ENCODE data around the gene TSC1. TPM values are rescaled to one million over a fixed set of nuclear protein-coding genes. Genes with fewer than 3 reads are reported as not detected.
A peak's percentile ranks its signal among the peaks of the same experiment; 100 is the strongest.

The TSC1 gene
- total RNA-seq, 4 donors from 2014 or later: 36.4 to 155 (median 46.6) TPM

DNA sequence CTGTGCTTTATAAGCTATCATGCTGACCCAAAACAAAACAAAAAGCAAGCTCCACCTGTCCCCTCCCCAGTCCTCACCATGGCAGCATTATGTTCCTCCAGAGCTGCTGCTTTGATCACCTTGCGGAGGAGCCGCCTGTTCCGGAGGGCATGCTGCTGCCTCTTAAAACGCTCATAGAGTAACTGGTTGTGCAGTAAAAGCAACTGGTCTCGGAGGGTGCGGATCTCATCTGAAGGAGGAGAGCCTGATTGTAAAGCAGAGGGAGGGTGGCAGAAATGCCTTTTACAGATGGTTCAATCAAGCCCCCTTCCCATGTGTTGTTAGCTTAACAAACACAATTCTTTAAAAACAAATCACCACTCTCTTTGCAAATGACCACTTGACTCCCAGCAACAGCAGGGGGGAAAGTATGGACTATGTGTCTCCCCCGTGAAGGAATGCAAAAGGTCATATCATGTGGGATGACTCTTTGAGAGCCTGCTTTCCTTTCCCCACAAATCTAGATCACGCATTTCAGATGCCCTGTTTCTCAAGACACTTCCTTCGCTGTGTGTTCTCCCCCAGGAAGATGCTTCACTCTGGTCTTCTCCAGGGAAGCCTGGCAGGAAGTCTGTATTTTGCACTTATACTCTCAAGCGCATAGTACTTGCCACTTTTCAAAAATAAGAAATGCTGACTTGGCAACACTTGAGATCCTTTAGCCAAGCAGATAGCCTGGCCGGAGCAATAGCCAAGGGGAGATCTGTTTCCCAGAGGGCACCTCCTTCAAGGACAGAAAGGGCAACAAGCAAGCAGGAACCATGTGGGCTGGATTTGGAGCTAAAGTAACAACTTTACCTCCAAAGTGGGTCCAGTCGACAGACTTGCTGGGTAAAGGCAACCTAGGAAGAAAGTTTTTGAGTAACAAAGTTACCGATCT lies 40.6 kb downstream of the TSC1 start:
- TF ChIP-seq, protein P1, sequence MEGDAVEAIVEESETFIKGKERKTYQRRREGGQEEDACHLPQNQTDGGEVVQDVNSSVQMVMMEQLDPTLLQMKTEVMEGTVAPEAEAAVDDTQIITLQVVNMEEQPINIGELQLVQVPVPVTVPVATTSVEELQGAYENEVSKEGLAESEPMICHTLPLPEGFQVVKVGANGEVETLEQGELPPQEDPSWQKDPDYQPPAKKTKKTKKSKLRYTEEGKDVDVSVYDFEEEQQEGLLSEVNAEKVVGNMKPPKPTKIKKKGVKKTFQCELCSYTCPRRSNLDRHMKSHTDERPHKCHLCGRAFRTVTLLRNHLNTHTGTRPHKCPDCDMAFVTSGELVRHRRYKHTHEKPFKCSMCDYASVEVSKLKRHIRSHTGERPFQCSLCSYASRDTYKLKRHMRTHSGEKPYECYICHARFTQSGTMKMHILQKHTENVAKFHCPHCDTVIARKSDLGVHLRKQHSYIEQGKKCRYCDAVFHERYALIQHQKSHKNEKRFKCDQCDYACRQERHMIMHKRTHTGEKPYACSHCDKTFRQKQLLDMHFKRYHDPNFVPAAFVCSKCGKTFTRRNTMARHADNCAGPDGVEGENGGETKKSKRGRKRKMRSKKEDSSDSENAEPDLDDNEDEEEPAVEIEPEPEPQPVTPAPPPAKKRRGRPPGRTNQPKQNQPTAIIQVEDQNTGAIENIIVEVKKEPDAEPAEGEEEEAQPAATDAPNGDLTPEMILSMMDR (IDR thresholded peaks at IDR 0.05): no peak
- no peak for TF ChIP-seq POLR2AphosphoS5 (IDR thresholded peaks at IDR 0.05)
- TF ChIP-seq POLR2A (IDR thresholded peaks at IDR 0.05): no peak
- no peak for TF ChIP-seq EP300 (IDR thresholded peaks at IDR 0.05)
- Histone ChIP-seq H3K4me1 (no peaks in the 10 kb centered on the region), H3K4me3 (no peak overlapping the region), H3K9me3 (no peaks in the 10 kb centered on the region), H3K27ac (no peak overlapping the region), H3K36me3 (peaks cover 84% of the 10 kb centered on the region), H3K27me3 (no peaks in the 10 kb centered on the region)
- WGBS: 86% methylated on average over 13 of the region's 13 CpGs
- no peak for DNase-seq (ENCODE audit: low spot score in 2 of 2)

DNA sequence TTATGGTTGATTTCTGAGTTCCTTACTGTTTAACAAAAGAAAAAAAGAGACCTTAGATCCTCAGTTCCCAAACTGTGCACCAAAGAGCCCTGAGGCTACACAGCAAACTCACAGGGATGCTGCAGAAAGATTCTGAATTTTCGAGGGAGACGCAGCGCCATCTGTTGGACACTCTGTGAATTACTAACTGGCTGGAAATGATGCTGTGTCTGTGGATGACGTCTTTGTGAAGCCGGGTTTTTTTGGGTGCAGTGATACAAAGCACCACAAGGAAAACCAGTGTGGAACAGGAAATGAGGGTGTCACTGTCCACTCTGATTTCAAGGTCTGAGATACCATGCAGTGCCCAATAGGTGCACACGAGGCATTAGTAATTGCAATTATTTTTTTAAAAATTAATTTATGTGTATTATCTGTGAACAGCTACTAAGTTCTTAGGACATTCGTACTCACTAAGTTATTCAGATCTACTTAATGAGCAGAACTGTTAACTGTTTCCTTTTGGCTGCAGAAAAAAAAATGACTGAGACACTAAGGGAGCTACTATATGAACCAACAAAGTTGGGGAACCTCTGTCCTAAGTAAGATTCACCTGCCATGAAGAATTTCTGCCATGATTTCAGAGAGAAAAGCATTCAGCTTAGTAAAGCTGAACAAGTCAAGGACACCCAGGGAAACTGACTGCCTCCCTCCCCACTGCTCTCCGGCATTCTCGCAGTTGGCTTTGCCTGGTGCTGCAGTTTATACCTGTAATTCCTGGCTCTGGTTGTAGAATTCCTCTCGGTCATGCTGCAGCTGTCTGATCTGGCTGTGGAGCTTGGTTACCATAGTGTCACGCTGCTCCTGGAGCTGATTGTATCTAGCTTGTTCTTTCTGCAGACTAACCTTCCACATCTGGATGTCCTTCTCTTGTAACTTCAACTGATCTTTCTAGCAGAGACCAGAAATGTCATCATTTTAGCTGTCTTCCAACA lies 42.3 kb downstream of the TSC1 start:
- H3K4me1 ChIP-seq: no peaks in the 10 kb centered on the region
- TF ChIP-seq POLR2AphosphoS5 (IDR thresholded peaks at IDR 0.05) (no peak), POLR2A (IDR thresholded peaks at IDR 0.05) (no peak)
- TF ChIP-seq, protein P1 (IDR thresholded peaks at IDR 0.05): peak; percentile 93 to 94
- peaks cover 83% of the 10 kb centered on the region for H3K36me3 ChIP-seq
- H3K4me3 ChIP-seq: no peak overlapping the region
- H3K9me3 ChIP-seq: no peaks in the 10 kb centered on the region
- H3K27me3 ChIP-seq: no peaks in the 10 kb centered on the region
- H3K27ac ChIP-seq: no peak overlapping the region
- WGBS: 43% methylated on average over 11 of the region's 11 CpGs
- peak in 1 of 2 donors; percentile 79 for DNase-seq (ENCODE audit: low spot score in 2 of 2)

DNA sequence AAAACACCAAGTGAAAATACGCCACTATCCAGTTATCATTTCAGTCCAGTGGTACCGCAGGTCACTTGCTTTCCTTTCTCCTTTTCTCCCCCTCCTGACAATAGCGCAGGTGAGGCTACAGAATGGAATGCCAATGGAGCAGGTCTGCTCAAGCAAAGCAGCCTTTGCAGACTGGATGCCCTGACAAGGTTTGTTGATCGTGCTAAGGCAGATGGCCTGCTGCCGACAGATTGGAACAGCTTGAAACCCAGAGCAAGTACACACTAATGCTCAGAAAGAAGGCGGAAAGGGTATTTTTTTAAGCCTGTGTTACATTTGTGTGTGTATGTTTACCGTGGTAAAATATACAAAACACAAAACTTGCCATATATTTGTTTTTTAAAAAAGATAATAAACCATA lies 46.4 kb downstream of the TSC1 start:
- TF ChIP-seq POLR2AphosphoS5 (IDR thresholded peaks at IDR 0.05): no peak
- TF ChIP-seq, protein P1 (IDR thresholded peaks at IDR 0.05): no peak
- TF ChIP-seq EP300 (IDR thresholded peaks at IDR 0.05): no peak
- no peak for TF ChIP-seq POLR2A (IDR thresholded peaks at IDR 0.05)
- peaks cover 76% of the 10 kb centered on the region for H3K36me3 ChIP-seq
- WGBS: 95% methylated on average over 7 of the region's 7 CpGs

DNA sequence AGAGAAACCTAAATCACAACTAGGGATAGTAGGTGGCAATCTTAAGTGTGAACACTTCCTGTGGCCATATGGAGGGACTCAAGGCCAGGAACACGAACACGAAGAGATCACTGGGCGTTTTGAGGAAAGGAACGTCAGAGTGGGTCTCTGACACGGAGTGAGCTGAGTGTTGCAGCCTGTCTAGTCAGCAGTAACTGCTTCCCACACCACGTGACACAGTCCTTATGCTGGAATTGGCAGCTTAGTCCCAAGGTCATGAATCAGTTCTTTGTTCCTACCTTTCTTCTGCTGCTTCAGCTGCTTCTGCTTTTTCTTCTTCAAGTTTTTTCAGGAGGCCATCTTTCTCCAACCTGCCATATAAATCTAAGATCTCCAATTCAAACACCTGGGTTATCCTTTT lies 47.5 kb downstream of the TSC1 start:
- peak overlapping the region; percentile 79 for H3K27ac ChIP-seq
- peak in 1 of 2 donors; percentile 18 for DNase-seq (ENCODE audit: low spot score in 2 of 2)
- 75% methylated on average over 6 of the region's 6 CpGs for WGBS
- H3K27me3 ChIP-seq: no peaks in the 10 kb centered on the region
- no peaks in the 10 kb centered on the region for H3K9me3 ChIP-seq
- peaks cover 32% of the 10 kb centered on the region for H3K4me1 ChIP-seq
- TF ChIP-seq, protein P1 (IDR thresholded peaks at IDR 0.05): no peak
- TF ChIP-seq POLR2AphosphoS5 (IDR thresholded peaks at IDR 0.05): no peak
- TF ChIP-seq POLR2A (IDR thresholded peaks at IDR 0.05): no peak
- no peak for TF ChIP-seq EP300 (IDR thresholded peaks at IDR 0.05)
- no peak overlapping the region for H3K4me3 ChIP-seq
- H3K36me3 ChIP-seq: peaks cover 76% of the 10 kb centered on the region

More for the DNA sequence above, 46.4 kb downstream of the TSC1 start:
- Histone ChIP-seq H3K27ac (no peak overlapping the region), H3K4me3 (no peak overlapping the region), H3K9me3 (no peaks in the 10 kb centered on the region), H3K27me3 (no peaks in the 10 kb centered on the region), H3K4me1 (peaks cover 32% of the 10 kb centered on the region)
- peak in 1 of 2 donors; percentile 13 for DNase-seq (ENCODE audit: low spot score in 2 of 2)

Measured in suprapubic skin (tissue), 4 donors.